BJ (cell line): Measurements from ENCODE around the gene ARCN1. TPM values are rescaled to one million over a fixed set of nuclear protein-coding genes. Genes with fewer than 3 reads are reported as not detected.

ENCODE experiments used
- CTCF ChIA-PET: fragments of 350-600 bp; formaldehyde crosslinking; extraction: SDS; loops from one replicate; lab custom pipeline; 2021; ENCODE audit warnings: antibody characterized with exemption, inconsistent platforms; lab: Yijun Ruan, JAX
- POLR2A ChIA-PET: fragments of 300-600 bp; sonication (Branson Sonifier 250); formaldehyde crosslinking; extraction: SDS; loops from one replicate; lab custom pipeline; 2021; ENCODE audit warnings: antibody characterized with exemption; lab: Charles Lee
- DNase-seq: peaks from one replicate; pipeline ENCODE4 v3.0.0-alpha.2; 2011; ENCODE audit warnings: low read depth
- H3K27me3 ChIP-seq: 2 replicates; pipeline ENCODE4 v1.6.0; 2011; ENCODE audit warnings: low read length; ENCODE audit not compliant: control insufficient read depth, insufficient read depth
- H3K36me3 ChIP-seq: 2 replicates; pipeline ENCODE4 v1.5.1; 2011; ENCODE audit warnings: low read length; ENCODE audit not compliant: control insufficient read depth, insufficient read depth
- H3K4me3 ChIP-seq: 2 replicates; pipeline ENCODE4 v1.5.1; 2011; ENCODE audit warnings: low read depth, mild to moderate bottlenecking, control low read depth, low read length
- CTCF ChIP-seq: IDR thresholded peaks from 2 replicates; pipeline ENCODE4 v1.5.1; 2011; ENCODE audit warnings: low read depth, mild to moderate bottlenecking, control low read depth, inconsistent platforms, low read length, moderate library complexity; ENCODE audit not compliant: insufficient read depth
- polyA plus RNA-seq: library from polyadenylated mRNA; depleted of rRNA; stranded (reverse); fragments of >200 nt; gene quantifications from 2 replicates; pipeline ENCODE4 v1.2.3, GENCODE V29; 2011

ARCN1 gene
- polyA plus RNA-seq, 1 experiment = 206 TPM

- no peak for DNase-seq
- ChIA-PET POLR2A (no interaction called here), CTCF (no interaction called here)
- Histone ChIP-seq H3K36me3 (peaks cover 5% of the 10 kb centered on the region), H3K4me3 (no peak overlapping the region), H3K27me3 (no peaks in the 10 kb centered on the region)
- TF ChIP-seq CTCF = no peak
Observed at GRCh38 chr11:118544647-118545010, 27.6 kb upstream of the ARCN1 start.

GRCh38 chr11:118545533-118545932, 26.7 kb upstream of the ARCN1 start:
- no peaks in the 10 kb centered on the region for H3K27me3 ChIP-seq
- TF ChIP-seq CTCF = no peak
- no peak for DNase-seq
- H3K4me3 ChIP-seq = no peak overlapping the region
- peaks cover 5% of the 10 kb centered on the region for H3K36me3 ChIP-seq
- CTCF ChIA-PET = no interaction called here
- POLR2A ChIA-PET = no interaction called here

- ChIA-PET POLR2A (no interaction called here), CTCF (no interaction called here)
- no peak for TF ChIP-seq CTCF
- Histone ChIP-seq H3K4me3 (no peak overlapping the region), H3K27me3 (no peaks in the 10 kb centered on the region), H3K36me3 (peaks cover 5% of the 10 kb centered on the region)
- DNase-seq = no peak
Observed at GRCh38 chr11:118547132-118547531, 25.1 kb upstream of the ARCN1 start.

- DNase-seq = no peak
- no peaks in the 10 kb centered on the region for H3K27me3 ChIP-seq
- ChIA-PET POLR2A (no interaction called here), CTCF (no interaction called here)
- H3K4me3 ChIP-seq = no peak overlapping the region
- no peak for TF ChIP-seq CTCF
- peaks cover 4% of the 10 kb centered on the region for H3K36me3 ChIP-seq
Observed at GRCh38 chr11:118552341-118552740, 19.9 kb upstream of the ARCN1 start.

- TF ChIP-seq CTCF = no peak
- CTCF ChIA-PET = no interaction called here
- POLR2A ChIA-PET = no interaction called here
Observed at GRCh38 chr11:118560806-118561205, 11.4 kb upstream of the ARCN1 start.

More at GRCh38 chr11:118560806-118561205, 11.4 kb upstream of the ARCN1 start:
- H3K27me3 ChIP-seq = no peaks in the 10 kb centered on the region
- DNase-seq = no peak
- no peak overlapping the region for H3K4me3 ChIP-seq
- H3K36me3 ChIP-seq = peaks cover 4% of the 10 kb centered on the region; the same call in 1 of the 2 replicates
